Posterior cingulate gyrus (tissue), 11 donors: ENCODE measurements around the gene LYL1.

ENCODE experiments used
- DNase-seq, 10 donors: peaks; one replicate each; pipeline versions ENCODE4 v3.0.0 to v3.0.0-alpha.2; 2020 to 2021; ENCODE audit warnings: mixed read lengths in 3 of 10
- intact Hi-C: fragments of 100-400 bp; cut with DNase I; formaldehyde crosslinking; loops from one replicate; pipeline ENCODE4 v1.15.1; 2023

The LYL1 gene

DNA sequence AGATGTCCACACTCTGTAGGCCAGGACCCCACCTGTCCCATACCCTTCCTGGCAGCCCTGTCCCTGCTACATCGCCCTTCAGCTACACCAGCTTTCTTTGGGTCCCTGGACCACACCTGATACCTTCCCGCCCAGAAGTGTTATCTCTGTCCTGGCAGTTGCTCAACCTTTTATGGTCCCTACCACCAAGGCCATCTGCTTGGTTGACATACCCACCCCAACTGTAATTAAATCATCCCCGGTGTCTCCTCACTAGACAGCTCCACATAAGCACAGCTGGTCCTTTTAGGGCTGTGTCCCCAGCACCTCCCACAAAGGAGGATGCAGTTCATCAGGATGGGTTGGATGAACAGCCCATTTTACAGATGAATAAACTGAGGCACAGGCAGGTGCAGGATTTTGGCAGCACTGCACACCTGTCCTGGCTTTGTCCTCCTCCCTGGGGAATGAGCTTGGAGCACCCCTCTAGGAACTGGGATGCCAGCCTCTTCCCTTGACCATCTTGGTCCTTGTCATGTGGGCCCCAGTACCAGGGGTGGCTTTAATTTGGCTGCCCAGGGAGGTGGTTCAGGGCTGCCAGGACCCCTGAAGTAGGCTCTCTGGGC, 28.3 kb upstream of the LYL1 start:
- intact Hi-C loops, result no loop called here
- DNase-seq, result no peak

DNA sequence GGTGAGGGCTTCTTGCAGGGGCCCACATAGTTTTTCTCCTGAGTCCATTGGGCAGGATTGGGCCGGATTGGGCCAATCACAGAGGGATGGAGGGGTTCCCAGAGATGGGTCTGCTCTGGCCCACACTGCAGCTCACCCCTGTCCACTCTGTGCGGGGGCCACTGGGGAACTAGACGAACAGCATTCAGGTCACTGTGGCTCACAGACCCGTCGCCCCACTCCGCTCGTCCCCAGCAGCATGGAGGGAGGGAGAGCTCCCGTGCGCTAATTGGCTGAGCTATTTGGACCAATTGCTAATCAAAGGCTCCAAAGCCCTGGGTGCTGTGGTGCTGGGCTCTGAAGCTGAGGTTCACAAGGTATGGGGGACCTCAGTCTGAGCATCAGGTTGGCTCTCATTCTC, 26.7 kb upstream of the LYL1 start:
- no peak for DNase-seq
- intact Hi-C loops, result no loop called here

- DNase-seq, result no peak
- intact Hi-C loops, result no loop called here
Observed at GRCh38 chr19:13128583-13128982, 25.9 kb upstream of the LYL1 start.

DNA sequence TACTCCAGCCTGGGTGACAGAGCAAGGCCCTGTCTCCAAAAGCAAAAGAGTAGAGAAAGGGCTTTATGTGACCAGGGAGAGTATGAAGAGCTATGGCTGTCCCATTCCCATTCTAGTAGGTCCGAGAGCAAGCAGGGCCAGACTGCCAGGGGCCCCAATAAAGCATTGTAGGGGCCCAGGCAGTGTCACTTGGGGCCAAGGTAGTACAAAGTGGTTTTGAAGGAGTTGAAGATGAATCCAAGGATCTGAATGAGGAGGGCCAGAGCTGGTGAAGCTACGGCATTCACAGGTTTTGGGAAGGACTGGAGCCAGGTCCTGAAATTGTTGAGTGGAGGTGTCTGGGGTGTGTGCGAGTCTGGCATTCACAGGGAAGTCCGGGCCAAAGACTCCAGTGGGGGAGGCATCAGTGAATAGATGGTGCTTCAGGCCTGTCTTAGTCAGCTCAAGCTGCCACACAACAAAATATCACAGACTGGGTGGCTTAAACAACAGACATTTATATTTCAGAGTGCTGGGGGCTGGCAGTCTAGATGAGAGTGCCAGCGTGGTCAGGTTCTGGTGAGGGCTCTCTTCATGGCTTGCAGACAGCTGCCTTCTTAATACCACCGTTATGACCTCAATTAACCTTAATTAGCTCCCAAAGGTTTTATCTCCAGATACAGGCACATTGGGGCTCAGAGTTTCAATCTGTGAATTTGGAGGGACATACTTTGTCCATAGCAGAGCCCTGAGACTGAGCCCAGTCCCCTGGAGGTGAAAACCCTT, 25.3 kb upstream of the LYL1 start:
- peak in 1 of 10 donors; percentile 86 for DNase-seq
- intact Hi-C loops, result no loop called here

DNA sequence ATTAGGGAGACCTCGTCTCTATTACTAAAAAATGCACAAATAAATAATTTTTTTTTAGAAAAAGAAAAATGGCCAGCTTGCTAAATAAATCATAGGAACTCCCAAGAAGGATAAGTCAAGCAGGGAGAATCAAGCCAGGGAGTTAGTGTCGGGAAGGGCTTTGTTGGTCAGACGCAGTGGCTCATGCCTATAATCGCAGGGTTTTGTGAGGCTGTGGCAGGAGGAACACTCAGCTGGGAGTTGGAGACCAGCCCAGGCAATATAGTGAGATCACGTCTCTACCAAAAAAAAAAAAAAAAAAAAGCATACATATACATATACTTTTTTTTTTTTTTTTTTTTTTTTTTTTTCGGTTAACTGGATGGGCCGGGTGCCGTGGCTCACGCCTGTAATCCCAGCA, 24.4 kb upstream of the LYL1 start:
- intact Hi-C loops, result no loop called here
- no peak for DNase-seq

- intact Hi-C loops, result no loop called here
- DNase-seq, result peak in 8 of 10 donors; percentile 46 to 94 (median 70)
Observed at GRCh38 chr19:13122980-13123957, 20.6 kb upstream of the LYL1 start.

DNA sequence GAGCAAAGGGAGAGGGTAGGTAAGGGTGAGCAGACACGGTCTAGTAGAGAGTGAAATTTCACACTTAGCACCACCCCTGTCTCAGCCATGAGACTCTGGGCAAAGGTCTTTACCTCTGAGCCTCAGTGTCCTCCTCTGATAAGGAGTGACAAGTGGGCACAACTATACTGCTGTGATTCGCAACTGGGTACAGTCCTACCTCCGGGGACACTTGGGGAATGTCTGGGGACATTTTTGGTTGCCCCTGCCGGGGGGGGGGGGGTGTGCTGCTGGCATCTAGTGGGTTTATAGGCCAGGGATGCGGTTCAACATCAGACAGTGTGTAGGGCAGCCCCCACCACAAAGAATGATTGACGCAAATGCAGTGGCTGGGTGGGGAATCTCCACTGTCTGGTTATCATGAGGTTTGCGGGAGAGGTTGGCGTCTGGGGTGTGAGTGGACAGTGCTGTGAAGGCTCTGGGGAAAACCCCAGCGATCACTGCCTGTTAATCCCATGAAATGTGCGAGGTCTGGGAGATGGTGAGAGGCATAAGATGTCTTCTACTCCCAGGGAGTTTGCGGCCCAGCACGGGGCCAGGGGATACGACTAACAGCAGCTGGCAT, 19.7 kb upstream of the LYL1 start:
- intact Hi-C loops, result no loop called here
- DNase-seq, result no peak

GRCh38 chr19:13121551-13122274, 19.1 kb upstream of the LYL1 start:
- intact Hi-C loops, result no loop called here
- DNase-seq, result no peak

DNA sequence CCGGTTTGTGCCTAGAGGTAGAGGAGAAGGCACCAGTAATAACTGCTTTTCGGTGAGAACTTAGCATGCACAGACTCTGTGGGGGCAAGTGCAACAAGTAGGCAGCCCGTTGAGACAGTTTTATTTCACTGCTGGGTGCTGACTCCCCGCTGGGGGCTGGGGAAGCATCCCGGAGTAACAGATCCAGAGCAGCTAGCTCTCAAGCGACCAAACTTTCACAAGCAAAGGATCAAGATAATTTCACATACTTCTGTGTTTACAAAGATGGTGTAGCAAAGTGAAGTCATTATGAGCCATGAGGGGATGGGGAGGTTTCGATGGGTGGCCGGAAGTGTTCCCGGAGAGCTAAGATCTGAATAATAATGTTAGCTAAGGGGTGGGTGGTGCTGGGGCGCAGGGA, 18.2 kb upstream of the LYL1 start:
- intact Hi-C loops, result no loop called here
- no peak for DNase-seq

GRCh38 chr19:13120031-13120430, 17.4 kb upstream of the LYL1 start:
- no peak for DNase-seq
- intact Hi-C loops, result no loop called here

DNA sequence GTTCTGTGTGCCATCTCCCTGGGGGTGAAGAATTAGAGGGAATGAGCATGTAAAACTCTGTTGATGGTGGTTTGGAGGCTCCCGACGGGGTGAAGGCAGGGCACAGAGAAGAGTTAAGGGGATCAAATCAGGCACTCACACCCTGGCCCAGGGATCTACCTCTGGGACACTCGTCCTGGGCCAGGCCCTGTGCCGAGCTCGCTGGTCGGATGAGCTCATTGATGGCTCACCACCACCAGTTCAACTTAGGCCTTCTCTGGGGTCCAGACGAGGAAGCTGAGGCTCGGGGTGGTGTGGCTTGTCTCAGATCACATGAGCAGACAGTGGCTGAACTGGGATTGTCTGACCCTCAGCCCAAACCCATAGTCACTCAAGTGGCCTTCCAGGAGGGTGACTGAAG, 17.0 kb upstream of the LYL1 start:
- intact Hi-C loops, result no loop called here
- DNase-seq, result no peak

- peak in 1 of 10 donors; percentile 78 for DNase-seq
- intact Hi-C loops, result loop anchor here (1.0 kb wide), 1 partner anchor 32 kb away; the partner anchor contains the start of genes IER2 and STX10
Observed at GRCh38 chr19:13118424-13119193, 16.0 kb upstream of the LYL1 start.

- DNase-seq, result peak; percentile 87 to 99 (median 90)
- intact Hi-C loops, result loop anchor here (1.0 kb wide), 1 partner anchor 32 kb away; the partner anchor contains the start of genes IER2 and STX10
Observed at GRCh38 chr19:13117772-13118423, 15.2 kb upstream of the LYL1 start, which contains the start of gene NACC1. NACC1 (plus strand) TSS chr19:13118264; CDS start chr19:13135208, 16,944 bp downstream.

GRCh38 chr19:13117176-13117771, 14.6 kb upstream of the LYL1 start:
- DNase-seq, result peak in 1 of 10 donors; percentile 55
- intact Hi-C loops, result no loop called here

GRCh38 chr19:13116282-13117175, 13.9 kb upstream of the LYL1 start, which contains the start of gene TRMT1:
TRMT1 (minus strand) TSS chr19:13116740; CDS start chr19:13116399, 341 bp downstream.
- intact Hi-C loops, result no loop called here

DNA sequence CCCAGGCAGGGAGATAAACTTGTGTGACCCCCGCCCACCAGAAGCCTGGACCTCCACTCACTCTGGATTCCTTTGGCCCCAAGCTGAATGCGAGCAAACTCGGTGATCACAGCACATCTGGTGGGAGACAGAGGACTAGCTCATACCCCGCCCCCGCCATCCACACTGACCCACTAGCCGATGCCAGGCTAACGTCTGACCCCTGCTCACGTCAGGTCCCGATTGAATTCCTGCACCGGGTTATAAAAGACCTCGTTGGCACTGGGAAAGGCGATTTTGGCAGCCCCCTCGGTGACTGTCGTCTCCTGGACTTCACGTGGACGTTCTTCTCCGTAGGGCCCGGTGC, 13.3 kb upstream of the LYL1 start:
- no peak for DNase-seq
- intact Hi-C loops, result no loop called here

More at GRCh38 chr19:13116282-13117175, 13.9 kb upstream of the LYL1 start, which contains the start of gene TRMT1:
- DNase-seq, result peak; percentile 89 to 98 (median 92)

GRCh38 chr19:13112555-13112954, 9.9 kb upstream of the LYL1 start:
- peak in 1 of 10 donors; percentile 57 for DNase-seq
- intact Hi-C loops, result no loop called here
